Activated CD4-positive, alpha-beta T cell treated with anti-CD3 and anti-CD28 coated beads for 36 hours (primary cell): Measurements from ENCODE around the gene TAF6L. TPM values are rescaled to one million over a fixed set of nuclear protein-coding genes. Genes with fewer than 3 reads are reported as not detected.
"Not testable (repeated sequence)": the region's sequence is repeated elsewhere in the genome, so short reads cannot be mapped to it uniquely, and the experiment has no call there.

Experiments used
- ATAC-seq: fragments of 200-7000 bp; cut with Tn5 transposase; one replicate; pipeline ENCODE4 v1.10.0; 2021; ENCODE audit warnings: mild to moderate bottlenecking, moderate library complexity
- CTCF ChIA-PET: fragments of 350-600 bp; sonication (Branson Sonifier 250); formaldehyde crosslinking; loops from one replicate; lab custom pipeline; 2021; ENCODE audit warnings: antibody characterized with exemption; lab: Charles Lee
- POLR2A ChIA-PET: fragments of 350-600 bp; sonication (Branson Sonifier 250); formaldehyde crosslinking; loops from one replicate; lab custom pipeline; 2021; ENCODE audit warnings: antibody characterized with exemption, inconsistent platforms; lab: Charles Lee
- DNase-seq: peaks from one replicate; pipeline ENCODE4 v3.0.0-alpha.2; 2020
- H3K27ac Mint-ChIP-seq: one replicate; pipeline ENCODE4 v1.8.0; 2021; ENCODE audit warnings: mixed read lengths
- H3K27me3 Mint-ChIP-seq: one replicate; pipeline ENCODE4 v1.8.0; 2021; ENCODE audit warnings: mixed read lengths
- H3K36me3 Mint-ChIP-seq: one replicate; pipeline ENCODE4 v1.8.0; 2021; ENCODE audit warnings: low read depth, mixed read lengths
- H3K4me1 Mint-ChIP-seq: one replicate; pipeline ENCODE4 v1.8.0; 2021; ENCODE audit warnings: mixed read lengths
- H3K4me3 Mint-ChIP-seq: one replicate; pipeline ENCODE4 v1.8.0; 2021; ENCODE audit warnings: mild to moderate bottlenecking, moderate library complexity, mixed read lengths
- H3K9me3 Mint-ChIP-seq: one replicate; pipeline ENCODE4 v1.8.0; 2021; ENCODE audit warnings: low read depth, mixed read lengths
- intact Hi-C, 2 experiments: fragments of 100-400 bp; cut with DNase I in 1 of 2; cut with micrococcal nuclease in 1 of 2; formaldehyde crosslinking; loops; one replicate each; pipeline versions ENCODE4 v1.14.2 to v1.15.1; 2022 to 2024; cut with DNase I, micrococcal nuclease
- total RNA-seq, 2 experiments: library from RNA; stranded (reverse); gene quantifications; one replicate each; pipeline ENCODE4 v1.2.3, GENCODE V29; 2021

The TAF6L gene
- total RNA-seq, 2 experiments from 2014 or later = 10.2 to 12.6 TPM

- peak; percentile 98 for ATAC-seq
- H3K4me1 Mint-ChIP-seq = peaks cover 26% of the 10 kb centered on the region
- CTCF ChIA-PET = interaction anchor here (0.6 to 2.5 kb wide), 30 partner anchors 8 to 360 kb away, joined by 3 to 29 read pairs (median 3); partner anchors contain the start of genes C11orf98, CSKMT, HNRNPUL2 and POLR2G
- H3K27ac Mint-ChIP-seq = peak within 1 kb of the TSS; percentile 97
- no peaks in the 10 kb centered on the region for H3K27me3 Mint-ChIP-seq
- DNase-seq = peak; percentile 98
- no peaks in the 10 kb centered on the region for H3K9me3 Mint-ChIP-seq
- H3K36me3 Mint-ChIP-seq = peaks cover 7% of the 10 kb centered on the region
- H3K4me3 Mint-ChIP-seq = peak within 1 kb of the TSS; percentile 96
- intact Hi-C loops = loop anchor here (1.0 to 5.0 kb wide), 13 partner anchors 7 to 127 kb away; partner anchors contain the start of genes TAF6L (in 2 of the 2), TMEM179B (in 2 of the 2), HNRNPUL2 (in 1 of the 2) and INTS5 (in 1 of the 2)
- POLR2A ChIA-PET = interaction anchor here (0.5 to 2.9 kb wide), 36 partner anchors 8 to 1431 kb away, joined by 3 to 69 read pairs (median 5); partner anchors contain the start of genes C11orf98, CSKMT, EEF1G and GANAB
Observed at GRCh38 chr11:62753736-62754603, 17.2 kb upstream of the TAF6L start, which contains the start of gene ZBTB3. ZBTB3 (minus strand) TSS chr11:62754160; CDS start chr11:62753664, 496 bp downstream.

GRCh38 chr11:62755086-62755615 lies 16.0 kb upstream of the TAF6L start:
- Mint-ChIP-seq H3K27ac (no peak overlapping the region), H3K36me3 (peaks cover 4% of the 10 kb centered on the region), H3K4me1 (peaks cover 19% of the 10 kb centered on the region), H3K27me3 (no peaks in the 10 kb centered on the region), H3K9me3 (no peaks in the 10 kb centered on the region), H3K4me3 (peak overlapping the region; percentile 96)
- POLR2A ChIA-PET = interaction anchor here (2.1 to 2.4 kb wide), 3 partner anchors 31 to 101 kb away, joined by 11 to 69 read pairs (median 17); no protein-coding TSS in a partner anchor
- CTCF ChIA-PET = interaction anchor here (0.7 to 2.5 kb wide), 6 partner anchors 14 to 163 kb away, joined by 3 to 29 read pairs (median 3); partner anchors contain the start of gene TMEM179B
- DNase-seq (no peak), ATAC-seq (no peak)
- intact Hi-C loops = loop anchor here in 1 of 2 experiments (2.0 kb wide), 1 partner anchor 102 kb away; the partner anchor contains the start of gene INTS5

- H3K4me3 Mint-ChIP-seq = no peak overlapping the region
- POLR2A ChIA-PET = interaction anchor here (0.5 to 1.6 kb wide), 3 partner anchors 74 to 166 kb away, joined by 3 to 5 read pairs (median 3); partner anchors contain the start of gene STX5
- H3K27ac Mint-ChIP-seq = no peak overlapping the region
Observed at GRCh38 chr11:62757846-62758788, 13.1 kb upstream of the TAF6L start.

GRCh38 chr11:62760867-62761227 lies 10.3 kb upstream of the TAF6L start:
- ChIA-PET POLR2A (interaction anchor here (1.0 to 1.8 kb wide), 4 partner anchors 9 to 120 kb away, joined by 4 to 9 read pairs (median 4); partner anchors contain the start of genes SLC3A2 and TAF6L), CTCF (interaction anchor here (0.6 kb wide), 1 partner anchor 91 kb away, joined by 4 read pairs; no protein-coding TSS in a partner anchor)
- not testable (repeated sequence) for H3K27me3 Mint-ChIP-seq, ATAC-seq, H3K9me3 Mint-ChIP-seq
- Mint-ChIP-seq H3K36me3 (peaks cover 17% of the 10 kb centered on the region), H3K4me1 (peaks cover 21% of the 10 kb centered on the region), H3K4me3 (peak overlapping the region; percentile 89), H3K27ac (peak overlapping the region; percentile 42)
- intact Hi-C loops = loop anchor here (1.0 to 2.0 kb wide), 12 partner anchors 8 to 1480 kb away; partner anchors contain the start of genes TAF6L (in 2 of the 2), TMEM179B (in 2 of the 2), FKBP2 (in 1 of the 2) and GANAB (in 1 of the 2)
- DNase-seq = peak; percentile 41

More at GRCh38 chr11:62757846-62758788, 13.1 kb upstream of the TAF6L start:
- Mint-ChIP-seq H3K9me3 (no peaks in the 10 kb centered on the region), H3K27me3 (no peaks in the 10 kb centered on the region), H3K36me3 (peaks cover 7% of the 10 kb centered on the region), H3K4me1 (peaks cover 21% of the 10 kb centered on the region)
- ATAC-seq (no peak), DNase-seq (no peak)
- intact Hi-C loops = no loop called here
- CTCF ChIA-PET = interaction anchor here (0.6 to 1.2 kb wide), 3 partner anchors 36 to 125 kb away, joined by 3 to 4 read pairs (median 3); no protein-coding TSS in a partner anchor

GRCh38 chr11:62770778-62771143 lies 435 bp upstream of the TAF6L start:
- ChIA-PET CTCF (interaction anchor here (0.8 to 10.7 kb wide), 5 partner anchors 8 to 112 kb away, joined by 3 to 75 read pairs (median 4); partner anchors contain the start of genes TMEM179B and ZBTB3), POLR2A (interaction anchor here (0.6 to 3.1 kb wide), 8 partner anchors 9 to 111 kb away, joined by 3 to 19 read pairs (median 5); partner anchors contain the start of genes C11orf98, CSKMT, HNRNPUL2 and POLR2G)
- Mint-ChIP-seq H3K9me3 (no peaks in the 10 kb centered on the region), H3K4me1 (peaks cover 26% of the 10 kb centered on the region), H3K36me3 (peaks cover 18% of the 10 kb centered on the region), H3K27me3 (no peaks in the 10 kb centered on the region), H3K4me3 (peak overlapping the region; percentile 85), H3K27ac (peak overlapping the region; percentile 89)
- DNase-seq (peak; percentile 43), ATAC-seq (no peak)
- intact Hi-C loops = loop anchor here (1.0 to 2.0 kb wide), 14 partner anchors 9 to 179 kb away; partner anchors contain the start of genes POLR2G (in 2 of the 2), TMEM179B (in 2 of the 2), ZBTB3 (in 2 of the 2) and HNRNPUL2 (in 1 of the 2)

GRCh38 chr11:62774407-62774806 lies 3.2 kb downstream of the TAF6L start:
- no peaks in the 10 kb centered on the region for H3K27me3 Mint-ChIP-seq
- H3K4me3 Mint-ChIP-seq = no peak overlapping the region
- no peaks in the 10 kb centered on the region for H3K9me3 Mint-ChIP-seq
- peaks cover 39% of the 10 kb centered on the region for H3K4me1 Mint-ChIP-seq
- CTCF ChIA-PET = interaction anchor here (0.7 to 10.7 kb wide), 4 partner anchors 9 to 231 kb away, joined by 3 to 75 read pairs (median 4); partner anchors contain the start of genes POLR2G and TMEM179B
- DNase-seq (no peak), ATAC-seq (no peak)
- POLR2A ChIA-PET = interaction anchor here (1.4 to 1.7 kb wide), 2 partner anchors 21 to 67 kb away, joined by 4 to 9 read pairs; partner anchors contain the start of gene ZBTB3
- intact Hi-C loops = no loop called here
- H3K36me3 Mint-ChIP-seq = peaks cover 31% of the 10 kb centered on the region
- H3K27ac Mint-ChIP-seq = no peak overlapping the region

GRCh38 chr11:62775646-62776045 lies 4.5 kb downstream of the TAF6L start:
- intact Hi-C loops = no loop called here
- ChIA-PET CTCF (interaction anchor here (0.8 to 10.7 kb wide), 3 partner anchors 8 to 25 kb away, joined by 3 to 75 read pairs (median 3); partner anchors contain the start of gene TMEM179B), POLR2A (interaction anchor here (1.7 kb wide), 1 partner anchor 65 kb away, joined by 9 read pairs; no protein-coding TSS in a partner anchor)
- DNase-seq (no peak), ATAC-seq (no peak)
- no peaks in the 10 kb centered on the region for H3K9me3 Mint-ChIP-seq
- H3K4me1 Mint-ChIP-seq = peaks cover 28% of the 10 kb centered on the region
- no peaks in the 10 kb centered on the region for H3K27me3 Mint-ChIP-seq
- H3K4me3 Mint-ChIP-seq = no peak overlapping the region
- peaks cover 26% of the 10 kb centered on the region for H3K36me3 Mint-ChIP-seq
- peak overlapping the region; percentile 24 for H3K27ac Mint-ChIP-seq

- peaks cover 21% of the 10 kb centered on the region for H3K4me1 Mint-ChIP-seq
- POLR2A ChIA-PET = no interaction called here
- DNase-seq (peak; percentile 26), ATAC-seq (peak; percentile 76)
- H3K27ac Mint-ChIP-seq = peak overlapping the region; percentile 75
- no peaks in the 10 kb centered on the region for H3K27me3 Mint-ChIP-seq
- CTCF ChIA-PET = interaction anchor here (10.7 kb wide), 1 partner anchor 10 kb away, joined by 75 read pairs; the partner anchor contains the start of gene TMEM179B
- no peaks in the 10 kb centered on the region for H3K9me3 Mint-ChIP-seq
- H3K36me3 Mint-ChIP-seq = peaks cover 26% of the 10 kb centered on the region
- no peak overlapping the region for H3K4me3 Mint-ChIP-seq
- intact Hi-C loops = no loop called here
Observed at GRCh38 chr11:62777389-62777788, 6.2 kb downstream of the TAF6L start.

- ATAC-seq = no peak
- H3K36me3 Mint-ChIP-seq = peaks cover 28% of the 10 kb centered on the region
- no peak for DNase-seq
- no peak overlapping the region for H3K4me3 Mint-ChIP-seq
- H3K27me3 Mint-ChIP-seq = no peaks in the 10 kb centered on the region
- peak overlapping the region; percentile 15 for H3K27ac Mint-ChIP-seq
- H3K9me3 Mint-ChIP-seq = no peaks in the 10 kb centered on the region
- intact Hi-C loops = no loop called here
- H3K4me1 Mint-ChIP-seq = peaks cover 21% of the 10 kb centered on the region
- POLR2A ChIA-PET = no interaction called here
- CTCF ChIA-PET = interaction anchor here (1.1 kb wide), 1 partner anchor 99 kb away, joined by 3 read pairs; no protein-coding TSS in a partner anchor
Observed at GRCh38 chr11:62778441-62778840, 7.2 kb downstream of the TAF6L start.
